ENCODE results near the gene SIL1. TPM values are rescaled to one million over a fixed set of nuclear protein-coding genes. Genes with fewer than 3 reads are reported as not detected.
A peak's percentile ranks its signal among the peaks of the same experiment; 100 is the strongest.

The SIL1 gene
- total RNA-seq, 4 donors from 2014 or later: 41.4 to 63.1 (median 52.8) TPM

GRCh38 chr5:138972836-138973235 is 225.3 kb downstream of the SIL1 start:
- no peak for DNase-seq (ENCODE audit: low spot score in 2 of 2)
- TF ChIP-seq POLR2A (IDR thresholded peaks at IDR 0.05) (no peak), EP300 (IDR thresholded peaks at IDR 0.05) (no peak), CTCF (IDR thresholded peaks at IDR 0.05) (no peak)
- H3K4me3 ChIP-seq: no peak overlapping the region
- peaks cover 0 to 36% (median 15%) of the 10 kb centered on the region in 4 donors for H3K4me1 ChIP-seq
- 87 to 93% methylated on average over 4 of the region's 4 CpGs for WGBS, 2 donors
- H3K36me3 ChIP-seq: no peaks in the 10 kb centered on the region
- H3K9me3 ChIP-seq: no peaks in the 10 kb centered on the region
- H3K27me3 ChIP-seq: no peaks in the 10 kb centered on the region
- H3K27ac ChIP-seq: peak overlapping the region in 1 of 4 donors; percentile 83

- TF ChIP-seq POLR2A (IDR thresholded peaks at IDR 0.05) (no peak), EP300 (IDR thresholded peaks at IDR 0.05) (no peak), CTCF (IDR thresholded peaks at IDR 0.05) (no peak)
- 80% methylated on average over 1 of the region's 1 CpG; no CpG with 5 or more reads in 1 of the 2 donors for WGBS, 2 donors
- Histone ChIP-seq H3K4me3 (no peak overlapping the region), H3K9me3 (no peaks in the 10 kb centered on the region), H3K27ac (peak overlapping the region in 1 of 4 donors; percentile 83), H3K36me3 (no peaks in the 10 kb centered on the region), H3K27me3 (no peaks in the 10 kb centered on the region), H3K4me1 (peaks cover 0 to 36% (median 14%) of the 10 kb centered on the region in 4 donors)
- DNase-seq (ENCODE audit: low spot score in 2 of 2): no peak
These were observed 225.9 kb downstream of the SIL1 start for GRCh38 chr5:138972230-138972629.

- no peak for DNase-seq (ENCODE audit: low spot score in 2 of 2)
- no peaks in the 10 kb centered on the region for H3K9me3 ChIP-seq
- TF ChIP-seq CTCF (IDR thresholded peaks at IDR 0.05) (no peak), POLR2A (IDR thresholded peaks at IDR 0.05) (no peak), EP300 (IDR thresholded peaks at IDR 0.05) (no peak)
- peaks cover 0 to 28% (median 15%) of the 10 kb centered on the region in 4 donors for H3K4me1 ChIP-seq
- H3K36me3 ChIP-seq: no peaks in the 10 kb centered on the region
- no peak overlapping the region for H3K4me3 ChIP-seq
- WGBS, 2 donors: 87 to 90% methylated on average over 5 of the region's 5 CpGs
- H3K27me3 ChIP-seq: no peaks in the 10 kb centered on the region
- H3K27ac ChIP-seq: no peak overlapping the region
These were observed 228.7 kb downstream of the SIL1 start for GRCh38 chr5:138969323-138970002.

- Histone ChIP-seq H3K36me3 (no peaks in the 10 kb centered on the region), H3K27ac (no peak overlapping the region), H3K4me3 (no peak overlapping the region), H3K27me3 (no peaks in the 10 kb centered on the region), H3K9me3 (no peaks in the 10 kb centered on the region), H3K4me1 (peaks cover 0 to 25% (median 12%) of the 10 kb centered on the region in 4 donors)
- no peak for TF ChIP-seq POLR2A (IDR thresholded peaks at IDR 0.05)
- TF ChIP-seq CTCF (IDR thresholded peaks at IDR 0.05): no peak
- no peak for DNase-seq (ENCODE audit: low spot score in 2 of 2)
- 86 to 88% methylated on average over 4 of the region's 4 CpGs for WGBS, 2 donors
These were observed 229.6 kb downstream of the SIL1 start for GRCh38 chr5:138968601-138969000.

- whole genome bisulfite sequencing, 2 donors: 73 to 77% methylated on average over 10 of the region's 10 CpGs
- no peaks in the 10 kb centered on the region for H3K36me3 ChIP-seq
- no peaks in the 10 kb centered on the region for H3K9me3 ChIP-seq
- H3K4me1 ChIP-seq: peaks cover 0 to 28% (median 16%) of the 10 kb centered on the region in 4 donors
- no peak overlapping the region for H3K4me3 ChIP-seq
- no peaks in the 10 kb centered on the region for H3K27me3 ChIP-seq
- DNase-seq (ENCODE audit: low spot score in 2 of 2): no peak
- TF ChIP-seq EP300 (IDR thresholded peaks at IDR 0.05): no peak
- TF ChIP-seq CTCF (IDR thresholded peaks at IDR 0.05): no peak
- no peak overlapping the region for H3K27ac ChIP-seq
These were observed 230.2 kb downstream of the SIL1 start for GRCh38 chr5:138967791-138968448.
